AG09309 (cell line): Measurements from ENCODE around the gene LIMCH1.
A peak's percentile ranks its signal among the peaks of the same experiment; 100 is the strongest.
"Not testable (repeated sequence)": the region's sequence is repeated elsewhere in the genome, so short reads cannot be mapped to it uniquely, and the experiment has no call there.

Experiments
- DNase-seq: peaks from one replicate; pipeline ENCODE4 v3.0.0-alpha.2; 2010; ENCODE audit warnings: low read depth
- H3K4me3 ChIP-seq: 2 replicates; pipeline ENCODE4 v1.5.1; 2011; ENCODE audit warnings: mild to moderate bottlenecking, low read depth, low read length, moderate library complexity; ENCODE audit not compliant: control insufficient read depth
- TF ChIP-seq, protein P1 (sequence below): IDR thresholded peaks from 2 replicates; pipeline ENCODE4 v1.5.1; 2011; ENCODE audit warnings: mild to moderate bottlenecking, low read depth, low read length, inconsistent platforms; ENCODE audit not compliant: insufficient read depth, control insufficient read depth; ENCODE audit errors: missing control alignments

The LIMCH1 gene, protein sequence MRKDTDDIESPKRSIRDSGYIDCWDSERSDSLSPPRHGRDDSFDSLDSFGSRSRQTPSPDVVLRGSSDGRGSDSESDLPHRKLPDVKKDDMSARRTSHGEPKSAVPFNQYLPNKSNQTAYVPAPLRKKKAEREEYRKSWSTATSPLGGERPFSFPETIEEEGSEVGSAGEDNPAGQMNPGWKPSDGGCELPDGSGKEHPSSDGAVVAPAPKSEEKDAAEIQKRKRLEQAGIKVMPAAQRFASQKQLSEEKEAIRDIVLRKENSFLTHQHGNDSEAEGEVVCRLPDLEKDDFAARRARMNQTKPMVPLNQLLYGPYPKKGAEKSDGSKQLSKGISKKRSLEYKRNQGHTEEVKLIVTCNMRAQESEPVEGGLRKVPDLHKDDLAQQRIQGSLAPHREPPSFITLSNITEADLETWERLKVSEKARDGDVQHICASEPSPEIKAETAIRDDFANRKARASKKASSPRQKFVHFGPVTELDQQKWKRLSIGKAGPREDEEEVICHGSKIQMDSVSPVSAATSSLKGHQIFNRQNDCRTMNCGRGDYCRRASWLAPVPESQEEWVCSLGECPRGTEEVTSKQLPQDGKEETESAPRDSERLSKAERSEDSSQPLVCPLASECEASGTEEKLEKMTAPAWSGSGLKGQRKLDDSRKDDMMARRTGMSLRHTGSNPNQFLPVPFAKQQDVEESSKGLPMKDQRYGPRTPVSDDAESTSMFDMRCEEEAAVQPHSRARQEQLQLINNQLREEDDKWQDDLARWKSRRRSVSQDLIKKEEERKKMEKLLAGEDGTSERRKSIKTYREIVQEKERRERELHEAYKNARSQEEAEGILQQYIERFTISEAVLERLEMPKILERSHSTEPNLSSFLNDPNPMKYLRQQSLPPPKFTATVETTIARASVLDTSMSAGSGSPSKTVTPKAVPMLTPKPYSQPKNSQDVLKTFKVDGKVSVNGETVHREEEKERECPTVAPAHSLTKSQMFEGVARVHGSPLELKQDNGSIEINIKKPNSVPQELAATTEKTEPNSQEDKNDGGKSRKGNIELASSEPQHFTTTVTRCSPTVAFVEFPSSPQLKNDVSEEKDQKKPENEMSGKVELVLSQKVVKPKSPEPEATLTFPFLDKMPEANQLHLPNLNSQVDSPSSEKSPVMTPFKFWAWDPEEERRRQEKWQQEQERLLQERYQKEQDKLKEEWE (N-terminal part only)

DNA sequence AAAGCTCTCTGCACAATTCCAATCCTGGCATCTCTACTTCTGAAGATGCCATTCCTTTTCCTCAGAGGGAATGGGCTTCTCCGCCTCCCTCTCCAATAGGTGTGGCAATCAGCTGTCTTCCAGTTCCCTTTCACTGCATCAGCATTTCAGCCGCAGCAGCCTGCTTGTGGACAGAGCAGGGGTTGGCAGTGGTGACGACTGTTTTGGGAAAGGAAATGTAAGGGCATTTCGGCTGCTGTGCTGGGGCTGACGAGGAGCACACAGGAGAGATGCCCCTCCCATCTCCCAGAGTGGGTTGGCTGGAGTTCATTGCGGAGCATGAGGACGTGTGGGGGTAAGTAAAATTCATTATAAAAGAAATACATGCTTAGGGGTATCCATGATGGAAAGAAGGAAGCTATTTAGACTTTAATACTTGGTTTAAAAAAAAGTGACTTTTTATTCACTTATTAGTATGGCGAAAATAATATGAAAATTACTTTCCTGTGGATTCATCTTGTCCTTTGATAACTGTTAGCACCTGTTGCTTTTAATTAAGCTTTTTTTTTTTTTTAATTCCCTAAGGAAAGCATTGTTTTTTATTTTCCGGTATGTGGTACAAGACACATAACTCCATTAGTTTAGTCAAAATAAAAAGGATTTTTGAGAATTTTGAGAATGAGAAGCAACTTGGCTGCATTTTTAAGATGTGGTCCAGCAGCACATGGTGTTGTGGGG, at the start of gene LIMCH1:
LIMCH1 (plus strand) TSS at position 141 of the 717 bp plus-strand sequence. CDS start 67,839 bp downstream, outside the sequence.
- peak within 1 kb of the TSS; percentile 37 for H3K4me3 ChIP-seq
- TF ChIP-seq, protein P1, sequence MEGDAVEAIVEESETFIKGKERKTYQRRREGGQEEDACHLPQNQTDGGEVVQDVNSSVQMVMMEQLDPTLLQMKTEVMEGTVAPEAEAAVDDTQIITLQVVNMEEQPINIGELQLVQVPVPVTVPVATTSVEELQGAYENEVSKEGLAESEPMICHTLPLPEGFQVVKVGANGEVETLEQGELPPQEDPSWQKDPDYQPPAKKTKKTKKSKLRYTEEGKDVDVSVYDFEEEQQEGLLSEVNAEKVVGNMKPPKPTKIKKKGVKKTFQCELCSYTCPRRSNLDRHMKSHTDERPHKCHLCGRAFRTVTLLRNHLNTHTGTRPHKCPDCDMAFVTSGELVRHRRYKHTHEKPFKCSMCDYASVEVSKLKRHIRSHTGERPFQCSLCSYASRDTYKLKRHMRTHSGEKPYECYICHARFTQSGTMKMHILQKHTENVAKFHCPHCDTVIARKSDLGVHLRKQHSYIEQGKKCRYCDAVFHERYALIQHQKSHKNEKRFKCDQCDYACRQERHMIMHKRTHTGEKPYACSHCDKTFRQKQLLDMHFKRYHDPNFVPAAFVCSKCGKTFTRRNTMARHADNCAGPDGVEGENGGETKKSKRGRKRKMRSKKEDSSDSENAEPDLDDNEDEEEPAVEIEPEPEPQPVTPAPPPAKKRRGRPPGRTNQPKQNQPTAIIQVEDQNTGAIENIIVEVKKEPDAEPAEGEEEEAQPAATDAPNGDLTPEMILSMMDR, result peak; percentile 1
- DNase-seq, result peak; percentile 43

DNA sequence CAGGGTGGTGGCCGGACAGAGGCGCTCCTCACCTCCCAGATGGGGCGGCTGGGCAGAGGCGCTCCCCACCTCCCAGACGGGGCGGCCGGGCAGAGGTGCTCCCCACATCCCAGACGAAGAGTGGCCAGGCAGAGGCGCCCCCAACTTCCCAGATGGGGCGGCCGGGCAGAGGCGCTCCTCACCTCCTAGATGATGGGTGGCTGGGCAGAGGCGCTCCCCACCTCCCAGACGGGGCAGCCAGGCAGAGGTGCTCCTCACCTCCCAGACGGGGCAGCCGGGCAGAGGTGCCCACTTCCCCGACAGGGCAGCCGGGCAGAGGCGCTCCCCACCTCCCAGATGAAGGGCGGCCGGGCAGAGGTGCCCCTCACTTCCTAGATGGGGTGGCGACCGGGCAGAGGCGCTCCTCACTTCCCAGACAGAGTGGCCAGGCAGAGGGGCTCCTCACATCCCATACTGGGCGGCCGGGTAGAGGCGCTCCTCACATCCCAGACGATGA, 46.8 kb upstream of the LIMCH1 start:
- DNase-seq, H3K4me3 ChIP-seq: not testable (repeated sequence)

DNA sequence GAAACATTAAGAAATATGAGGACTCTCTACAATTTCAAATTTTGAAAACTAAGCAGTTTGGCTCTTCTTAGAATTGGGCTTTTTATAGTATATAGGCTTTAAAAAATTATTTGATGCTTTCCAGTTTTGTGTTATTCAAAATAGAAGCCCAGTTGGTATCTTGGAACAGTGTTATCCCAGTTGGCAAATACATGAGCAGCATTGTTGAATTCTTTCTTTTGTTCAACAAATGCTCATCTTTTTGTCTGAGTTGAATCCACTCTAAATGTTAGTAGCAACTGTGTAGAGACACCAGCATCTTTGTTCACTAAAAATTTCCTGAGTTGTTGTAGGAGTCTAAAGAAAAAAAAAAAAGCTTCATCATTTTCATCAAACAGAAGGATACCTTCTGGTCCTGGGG, 41.0 kb upstream of the LIMCH1 start:
- DNase-seq, result no peak
- TF ChIP-seq, protein P1, result no peak
- H3K4me3 ChIP-seq, result no peak overlapping the region

DNA sequence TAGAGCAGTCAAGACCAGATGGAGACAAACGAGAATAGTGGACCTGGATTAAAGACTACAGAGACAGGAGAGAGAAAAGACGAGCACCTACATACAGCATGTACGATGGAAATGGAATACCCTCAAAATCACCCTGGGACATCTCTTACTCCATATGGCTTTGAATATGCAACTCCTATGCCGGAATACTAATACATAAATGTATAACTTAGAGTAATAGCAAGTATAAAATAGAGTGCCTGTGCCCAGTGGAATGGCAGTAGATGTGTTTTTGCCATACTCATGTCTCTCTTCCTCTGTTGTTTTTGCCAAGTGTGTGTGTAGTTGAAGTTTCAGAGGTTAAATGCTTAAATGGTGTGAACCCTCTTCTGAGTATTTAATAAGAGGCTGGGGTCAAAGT, 39.8 kb upstream of the LIMCH1 start:
- TF ChIP-seq, protein P1, result no peak

DNA sequence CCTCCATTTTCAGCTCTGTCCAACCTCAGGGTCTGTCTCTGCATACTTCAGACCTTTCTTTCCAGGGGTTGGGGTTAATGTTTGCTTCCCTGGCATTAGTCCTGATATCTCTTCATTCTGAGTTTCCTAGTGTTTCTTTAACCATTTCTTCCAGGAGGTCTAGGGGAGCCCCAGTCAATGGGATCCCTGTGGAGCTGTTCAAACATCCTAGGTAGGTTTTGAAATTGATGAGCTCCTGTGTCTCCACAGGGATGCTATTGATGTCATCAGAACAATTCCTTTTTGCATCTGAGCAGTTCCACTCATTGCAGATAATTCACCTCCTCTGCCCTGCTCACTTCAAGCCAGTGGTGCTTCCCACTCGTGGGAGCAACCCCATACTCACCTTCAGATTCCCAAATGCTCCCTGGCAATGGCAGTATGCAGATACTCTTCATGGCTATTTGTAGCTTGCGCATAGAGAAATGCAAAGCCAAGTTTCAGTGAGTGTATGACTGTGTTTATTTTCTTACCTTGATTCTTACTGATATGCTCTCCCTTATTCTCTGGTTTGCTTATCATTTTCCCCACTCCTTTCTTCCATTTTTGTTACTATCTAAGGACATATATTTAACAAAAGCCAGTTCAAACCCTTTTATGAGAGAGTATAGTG, 33.7 kb upstream of the LIMCH1 start:
- no peak overlapping the region for H3K4me3 ChIP-seq
- TF ChIP-seq, protein P1, result no peak
- DNase-seq, result no peak

More for the DNA sequence above, 39.8 kb upstream of the LIMCH1 start:
- H3K4me3 ChIP-seq, result no peak overlapping the region
- DNase-seq, result no peak

DNA sequence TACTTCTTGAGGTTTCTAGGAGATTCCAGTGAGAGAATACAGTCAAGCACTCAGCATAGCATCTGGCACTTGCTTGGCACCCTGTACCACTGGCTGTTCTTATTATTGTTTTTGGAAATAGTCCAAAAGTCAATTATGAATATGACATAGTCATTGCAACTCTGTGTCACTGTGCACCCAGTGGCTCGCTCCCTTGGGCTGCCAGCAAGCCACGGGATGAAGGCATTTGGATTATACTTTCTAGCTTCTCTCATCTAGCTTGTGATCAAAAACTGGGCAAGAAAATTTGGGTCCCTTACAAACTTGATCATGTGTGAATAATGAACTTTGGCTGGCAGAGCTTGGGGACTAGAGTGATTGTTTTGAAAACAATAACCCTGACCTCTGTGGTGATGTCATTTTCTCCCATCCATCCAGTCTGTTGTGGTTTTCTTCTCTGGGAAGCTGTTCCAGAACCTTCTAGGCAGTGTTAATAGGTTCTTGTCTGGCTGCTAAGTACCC, 32.7 kb upstream of the LIMCH1 start:
- DNase-seq, result no peak
- no peak overlapping the region for H3K4me3 ChIP-seq
- TF ChIP-seq, protein P1, result no peak
